Kidney (tissue), 14 donors: ENCODE data around the gene FHAD1. TPM values are rescaled to one million over a fixed set of nuclear protein-coding genes. Genes with fewer than 3 reads are reported as not detected.
"Not testable (repeated sequence)": the region's sequence is repeated elsewhere in the genome, so short reads cannot be mapped to it uniquely, and the experiment has no call there.

Experiments used
- DNase-seq, 5 donors: peaks; one replicate each; pipeline ENCODE4 v3.0.0-alpha.2; 2013 to 2020
- FAIRE-seq: peaks from 2 replicates; lab custom pipeline; 2012; peaks lifted over from hg19 to GRCh38; lab: Jason Lieb, UNC
- H3K27ac ChIP-seq, 2 donors: one replicate each; pipeline ENCODE4 v1.7.0; 2013; ENCODE audit warnings: low read depth in 2 of 2, low read length in 2 of 2, inconsistent platforms in 1 of 2
- H3K27me3 ChIP-seq: one replicate; pipeline ENCODE4 v1.7.1; 2013; ENCODE audit warnings: low read length, inconsistent platforms; ENCODE audit not compliant: control insufficient read depth, insufficient read depth
- H3K36me3 ChIP-seq, 3 donors: one replicate each; pipeline versions ENCODE4 v1.7.0 to v1.7.1; 2013; ENCODE audit warnings: low read length in 3 of 3, control low read depth in 1 of 3, inconsistent platforms in 1 of 3; ENCODE audit not compliant: insufficient read depth in 3 of 3, control insufficient read depth in 2 of 3
- H3K4me1 ChIP-seq, 3 donors: one replicate each; pipeline versions ENCODE4 v1.7.0 to v1.7.1; 2013; ENCODE audit warnings: low read length in 3 of 3, inconsistent platforms in 1 of 3, low read depth in 1 of 3; ENCODE audit not compliant: control insufficient read depth in 2 of 3, insufficient read depth in 2 of 3
- H3K4me3 ChIP-seq, 3 donors: one replicate each; pipeline versions ENCODE4 v1.7.0 to v1.8.1; 2013; ENCODE audit warnings: low read length in 3 of 3, control low read depth in 1 of 3, inconsistent platforms in 1 of 3
- H3K9ac ChIP-seq, 3 donors: one replicate each; pipeline versions ENCODE4 v1.7.0 to v1.7.1; 2013; ENCODE audit warnings: low read length in 3 of 3, control low read depth in 1 of 3, inconsistent platforms in 1 of 3
- H3K9me3 ChIP-seq, 3 donors: one replicate each; pipeline versions ENCODE4 v1.7.0 to v1.7.1; 2013; ENCODE audit warnings: low read length in 3 of 3, control low read depth in 1 of 3, inconsistent platforms in 1 of 3; ENCODE audit not compliant: control insufficient read depth in 2 of 3, insufficient read depth in 1 of 3
- intact Hi-C: fragments of 100-400 bp; cut with DNase I; formaldehyde crosslinking; loops from one replicate; pipeline ENCODE4 v1.11.1; 2022
- polyA plus RNA-seq: library from polyadenylated mRNA; stranded (reverse); fragments of 350-450 nt; fragmentation: Illumina TruSeq; extraction: RNeasy Lipid Tissue Mini Kit (QIAGEN cat#74804); gene quantifications from one replicate; pipeline ENCODE4 v1.2.3, GENCODE V29; 2014; ENCODE audit warnings: low read depth, low replicate concordance; ENCODE audit not compliant: insufficient read depth
- total RNA-seq: library from RNA; stranded (reverse); fragmentation: NEBNext Ultra II Directional; extraction: Animal tissue kit (Norgen Biotek cat#: 25700); gene quantifications from one replicate; pipeline ENCODE4 v1.2.1, GENCODE V29; 2021
- TF ChIP-seq, protein P1 (sequence below): IDR thresholded peaks from 3 replicates; pipeline ENCODE4 v1.5.1; 2012; ENCODE audit warnings: mild to moderate bottlenecking, moderate library complexity, borderline replicate concordance; ENCODE audit not compliant: insufficient read depth; ENCODE audit errors: extremely low read depth
- donor health status: control.
- donor health status: control.
- donor health status: control.
- donor health status: control.
- donor health status: control.
- donor health status: DM: yes; HTN: yes; CAD: no.
- donor health status: Normal renal cell carcinoma (clear cell type).

Gene FHAD1
- total and polyA plus RNA-seq, 2 donors from 2014 or later: 0.84 to 4.2 TPM

DNA sequence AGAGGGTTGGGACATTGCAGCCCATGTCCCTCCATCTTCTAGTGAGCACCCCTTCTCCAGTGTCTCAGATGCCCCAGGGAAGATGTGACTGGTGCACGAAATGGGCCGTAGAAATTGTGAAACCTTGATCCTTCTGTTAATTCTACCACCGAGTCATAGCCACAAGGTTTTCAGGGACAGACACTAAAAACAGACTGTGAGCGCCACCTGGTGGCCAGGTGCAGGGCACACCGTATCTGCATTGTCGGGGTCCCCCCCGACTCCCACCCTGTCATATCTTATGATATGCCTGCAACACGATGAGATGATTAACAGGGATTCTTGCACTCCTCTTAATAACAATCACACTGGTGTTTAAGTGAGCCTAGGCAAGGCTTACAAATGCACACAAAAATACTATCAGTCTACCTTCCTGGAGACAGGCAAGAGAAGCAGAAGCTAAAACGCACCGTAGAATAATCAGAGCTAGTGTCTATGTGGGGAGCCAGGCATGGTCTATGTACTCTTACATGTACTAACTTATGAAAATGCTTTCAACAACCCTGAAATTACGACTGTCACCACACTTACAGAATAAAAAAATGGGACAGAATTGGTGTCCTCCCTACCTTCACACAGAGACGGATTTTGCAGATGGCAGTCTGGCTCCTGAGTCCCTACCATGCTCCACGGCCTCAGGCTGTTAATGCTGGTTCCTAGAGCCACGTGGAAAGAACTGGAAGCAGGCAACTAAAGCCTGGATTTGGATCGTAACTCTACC is 57.9 kb downstream of the FHAD1 start:
- Histone ChIP-seq H3K27ac (no peak overlapping the region), H3K27me3 (no peaks in the 10 kb centered on the region), H3K4me3 (no peak overlapping the region), H3K36me3 (no peaks in the 10 kb centered on the region), H3K4me1 (no peaks in the 10 kb centered on the region), H3K9me3 (no peaks in the 10 kb centered on the region), H3K9ac (no peak overlapping the region)
- intact Hi-C loops: loop anchor here (10.0 kb wide), 1 partner anchor 170 kb away; no protein-coding TSS in a partner anchor
- TF ChIP-seq, protein P1, sequence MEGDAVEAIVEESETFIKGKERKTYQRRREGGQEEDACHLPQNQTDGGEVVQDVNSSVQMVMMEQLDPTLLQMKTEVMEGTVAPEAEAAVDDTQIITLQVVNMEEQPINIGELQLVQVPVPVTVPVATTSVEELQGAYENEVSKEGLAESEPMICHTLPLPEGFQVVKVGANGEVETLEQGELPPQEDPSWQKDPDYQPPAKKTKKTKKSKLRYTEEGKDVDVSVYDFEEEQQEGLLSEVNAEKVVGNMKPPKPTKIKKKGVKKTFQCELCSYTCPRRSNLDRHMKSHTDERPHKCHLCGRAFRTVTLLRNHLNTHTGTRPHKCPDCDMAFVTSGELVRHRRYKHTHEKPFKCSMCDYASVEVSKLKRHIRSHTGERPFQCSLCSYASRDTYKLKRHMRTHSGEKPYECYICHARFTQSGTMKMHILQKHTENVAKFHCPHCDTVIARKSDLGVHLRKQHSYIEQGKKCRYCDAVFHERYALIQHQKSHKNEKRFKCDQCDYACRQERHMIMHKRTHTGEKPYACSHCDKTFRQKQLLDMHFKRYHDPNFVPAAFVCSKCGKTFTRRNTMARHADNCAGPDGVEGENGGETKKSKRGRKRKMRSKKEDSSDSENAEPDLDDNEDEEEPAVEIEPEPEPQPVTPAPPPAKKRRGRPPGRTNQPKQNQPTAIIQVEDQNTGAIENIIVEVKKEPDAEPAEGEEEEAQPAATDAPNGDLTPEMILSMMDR: peak; percentile 92
- DNase-seq (peak in 4 of 5 donors; percentile 63 to 76 (median 74)), FAIRE-seq (no peak)

DNA sequence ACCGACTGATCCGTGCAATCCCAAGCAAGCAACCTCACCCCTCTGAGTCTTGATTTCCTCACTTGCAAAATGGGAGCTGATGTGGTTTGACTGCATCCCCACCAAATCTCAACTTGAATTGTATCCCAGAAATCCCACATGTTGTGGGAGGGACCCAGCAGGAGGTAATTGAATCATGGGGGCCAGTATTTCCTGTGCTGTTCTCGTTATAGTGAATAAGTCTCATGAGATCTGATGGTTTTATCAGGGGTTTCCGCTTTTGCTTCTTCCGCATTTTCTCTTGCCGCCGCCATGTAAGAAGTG is 58.4 kb downstream of the FHAD1 start:
- TF ChIP-seq, protein P1: no peak
- Histone ChIP-seq H3K36me3 (no peaks in the 10 kb centered on the region), H3K4me1 (no peaks in the 10 kb centered on the region), H3K4me3 (no peak overlapping the region), H3K9ac (no peak overlapping the region), H3K27me3 (no peaks in the 10 kb centered on the region), H3K9me3 (no peaks in the 10 kb centered on the region), H3K27ac (no peak overlapping the region)
- no peak for FAIRE-seq
- no peak for DNase-seq
- intact Hi-C loops: loop anchor here (10.0 kb wide), 1 partner anchor 171 kb away; no protein-coding TSS in a partner anchor

DNA sequence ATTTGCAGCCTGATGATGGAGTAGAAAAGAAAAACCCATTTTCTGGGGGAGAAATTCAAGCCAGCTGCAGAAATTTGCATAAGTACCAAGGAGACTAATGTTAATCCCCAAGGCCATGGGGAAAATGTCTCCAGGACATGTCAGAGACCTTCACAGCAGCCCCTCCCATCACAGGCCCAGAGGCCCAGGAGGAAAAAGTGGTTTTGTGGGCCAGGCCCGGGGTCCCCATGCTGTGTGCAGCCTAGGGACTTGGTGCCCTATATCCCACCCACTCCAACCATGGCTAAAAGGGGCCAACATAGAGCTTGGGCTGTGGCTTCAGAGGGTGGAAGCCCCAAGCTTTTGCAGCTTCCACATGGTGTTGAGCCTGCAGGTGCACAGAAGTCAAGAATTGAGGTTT is 59.3 kb downstream of the FHAD1 start:
- H3K27me3 ChIP-seq, H3K36me3 ChIP-seq, H3K4me3 ChIP-seq, FAIRE-seq, DNase-seq, H3K9ac ChIP-seq, H3K27ac ChIP-seq, H3K9me3 ChIP-seq, H3K4me1 ChIP-seq: not testable (repeated sequence)
- intact Hi-C loops: loop anchor here (10.0 kb wide), 1 partner anchor 172 kb away; no protein-coding TSS in a partner anchor

DNA sequence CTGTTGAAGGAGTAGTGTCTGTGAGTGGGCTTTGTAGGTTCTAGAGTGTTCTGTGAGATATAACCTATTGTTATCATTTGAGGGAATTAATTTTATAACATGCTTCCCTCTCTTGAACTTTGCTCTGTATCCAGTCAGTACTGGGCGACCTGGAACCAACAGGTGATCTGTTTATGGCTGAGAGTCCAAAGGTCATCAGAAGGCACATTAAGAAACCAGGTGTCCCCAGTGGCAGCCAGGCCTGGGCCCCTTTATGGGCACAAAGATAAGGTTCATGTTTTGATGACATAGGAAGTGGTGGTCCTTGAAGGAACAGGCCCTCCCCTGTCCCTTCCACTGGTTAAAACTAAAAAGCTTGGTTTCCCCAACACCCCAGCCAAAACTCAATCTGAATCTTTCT is 61.1 kb downstream of the FHAD1 start:
- TF ChIP-seq, protein P1: no peak
- no peaks in the 10 kb centered on the region for H3K36me3 ChIP-seq
- H3K9ac ChIP-seq: no peak overlapping the region
- no peak overlapping the region for H3K4me3 ChIP-seq
- FAIRE-seq (no peak), DNase-seq (no peak)
- intact Hi-C loops: loop anchor here (10.0 kb wide), 1 partner anchor 173 kb away; no protein-coding TSS in a partner anchor
- no peak overlapping the region for H3K27ac ChIP-seq
- H3K27me3 ChIP-seq: no peaks in the 10 kb centered on the region
- H3K4me1 ChIP-seq: no peaks in the 10 kb centered on the region
- H3K9me3 ChIP-seq: no peaks in the 10 kb centered on the region
